Measurements from ENCODE around the gene TBC1D2B. TPM values are rescaled to one million over a fixed set of nuclear protein-coding genes. Genes with fewer than 3 reads are reported as not detected.

Gene TBC1D2B
- total and polyA plus RNA-seq, 2 experiments from 2014 or later, result 24.8 to 38.4 TPM

GRCh38 chr15:78070049-78070700 lies 7.3 kb downstream of the TBC1D2B start:
- Histone ChIP-seq H3K79me2 (peaks cover 91% of the 10 kb centered on the region), H3K27me3 (no peaks in the 10 kb centered on the region), H3K9me2 (replicated peaks; ENCODE audit: insufficient read depth) (no peaks in the 10 kb centered on the region), H4K20me1 (ENCODE audit: insufficient read depth, poor library complexity, severe bottlenecking) (no peaks in the 10 kb centered on the region), H3K4me2 (peak overlapping the region; percentile 21), H3K9me3 (ENCODE audit: low read depth) (no peaks in the 10 kb centered on the region), H3K4me3 (no peak overlapping the region), H2AFZ (no peak overlapping the region), H3K36me3 (replicated peaks; ENCODE audit: insufficient read depth, low read depth) (no peaks in the 10 kb centered on the region), H3K27ac (peak overlapping the region; percentile 87), H3K4me1 (ENCODE audit: insufficient read depth) (peaks cover 67% of the 10 kb centered on the region)
- WGBS (ENCODE audit: low lambda C conversion rate, missing lambda C conversion rate), result 93% methylated on average over 4 of the region's 4 CpGs
- no peak for DNase-seq (ENCODE audit: low spot score)
- TF ChIP-seq EZH2phosphoT487 (IDR thresholded peaks at IDR 0.05; ENCODE audit: low read depth, severe bottlenecking, unreplicated experiment) (no peak), EZH2 (IDR thresholded peaks at IDR 0.05; ENCODE audit: borderline replicate concordance) (no peak), CTCF (IDR thresholded peaks at IDR 0.05; ENCODE audit: poor library complexity) (no peak)

GRCh38 chr15:78069462-78070029 lies 8.0 kb downstream of the TBC1D2B start:
- Histone ChIP-seq H3K27ac (peak overlapping the region; percentile 87), H3K4me1 (ENCODE audit: insufficient read depth) (peaks cover 73% of the 10 kb centered on the region), H3K36me3 (replicated peaks; ENCODE audit: insufficient read depth, low read depth) (no peaks in the 10 kb centered on the region), H4K20me1 (ENCODE audit: insufficient read depth, poor library complexity, severe bottlenecking) (no peaks in the 10 kb centered on the region), H3K9me3 (ENCODE audit: low read depth) (no peaks in the 10 kb centered on the region), H2AFZ (no peak overlapping the region), H3K27me3 (no peaks in the 10 kb centered on the region), H3K4me2 (peak overlapping the region; percentile 48), H3K9me2 (replicated peaks; ENCODE audit: insufficient read depth) (no peaks in the 10 kb centered on the region), H3K79me2 (peaks cover 90% of the 10 kb centered on the region), H3K4me3 (no peak overlapping the region)
- DNase-seq (ENCODE audit: low spot score), result no peak
- WGBS (ENCODE audit: low lambda C conversion rate, missing lambda C conversion rate), result 87% methylated on average over 5 of the region's 5 CpGs
- TF ChIP-seq EZH2phosphoT487 (IDR thresholded peaks at IDR 0.05; ENCODE audit: low read depth, severe bottlenecking, unreplicated experiment), result no peak

- Histone ChIP-seq H3K27ac (peak overlapping the region; percentile 87), H3K4me1 (ENCODE audit: insufficient read depth) (peaks cover 78% of the 10 kb centered on the region), H4K20me1 (ENCODE audit: insufficient read depth, poor library complexity, severe bottlenecking) (no peaks in the 10 kb centered on the region), H3K4me3 (no peak overlapping the region), H3K9me3 (ENCODE audit: low read depth) (no peaks in the 10 kb centered on the region), H2AFZ (no peak overlapping the region), H3K4me2 (peak overlapping the region; percentile 48), H3K9me2 (replicated peaks; ENCODE audit: insufficient read depth) (no peaks in the 10 kb centered on the region), H3K36me3 (replicated peaks; ENCODE audit: insufficient read depth, low read depth) (no peaks in the 10 kb centered on the region), H3K27me3 (no peaks in the 10 kb centered on the region), H3K79me2 (peaks cover 89% of the 10 kb centered on the region)
- TF ChIP-seq EZH2 (IDR thresholded peaks at IDR 0.05; ENCODE audit: borderline replicate concordance) (no peak), CTCF (IDR thresholded peaks at IDR 0.05; ENCODE audit: poor library complexity) (no peak), EZH2phosphoT487 (IDR thresholded peaks at IDR 0.05; ENCODE audit: low read depth, severe bottlenecking, unreplicated experiment) (no peak)
- DNase-seq (ENCODE audit: low spot score), result no peak
- WGBS (ENCODE audit: low lambda C conversion rate, missing lambda C conversion rate), result 85% methylated on average over 7 of the region's 7 CpGs
Measured at GRCh38 chr15:78069052-78069414, 8.5 kb downstream of the TBC1D2B start.
